Measurements from ENCODE around the gene KLK7. TPM values are rescaled to one million over a fixed set of nuclear protein-coding genes. Genes with fewer than 3 reads are reported as not detected.

The KLK7 gene
- total RNA-seq, 1 experiment from 2014 or later, result 3.6 TPM

- no peaks in the 10 kb centered on the region for H4K20me1 ChIP-seq (ENCODE audit: low read length)
- no peaks in the 10 kb centered on the region for H3K36me3 ChIP-seq (ENCODE audit: low read depth, low read length)
- H3K9me3 ChIP-seq (ENCODE audit: low read length), result no peaks in the 10 kb centered on the region
- no peak overlapping the region for H2AFZ ChIP-seq (ENCODE audit: low read length)
- no peak overlapping the region for H3K27ac ChIP-seq (ENCODE audit: low read length)
- H3K4me3 ChIP-seq (ENCODE audit: low read length), result no peak overlapping the region
- no peaks in the 10 kb centered on the region for H3K79me2 ChIP-seq (ENCODE audit: low read length)
- intact Hi-C loops (cut with micrococcal nuclease), result no loop called here
- peaks cover 11% of the 10 kb centered on the region for H3K4me1 ChIP-seq (ENCODE audit: insufficient read depth, low read length)
- no peak overlapping the region for H3K4me2 ChIP-seq (ENCODE audit: low read length)
- POLR2A ChIA-PET (ENCODE audit: unreplicated experiment), result no interaction called here
- no peak overlapping the region for H3K9ac ChIP-seq (ENCODE audit: low read length)
- H3F3A ChIP-seq (ENCODE audit: low read length, unreplicated experiment), result no peaks in the 10 kb centered on the region
- DNase-seq (no peak), ATAC-seq (no peak)
- TF ChIP-seq CTCF (conservative IDR thresholded peaks at IDR 0.05; ENCODE audit: low read depth, low read length), result no peak
- no peak for TF ChIP-seq EZH2 (IDR thresholded peaks at IDR 0.05; ENCODE audit: low read length, unreplicated experiment)
- peaks cover 3% of the 10 kb centered on the region; the same call in 1 of the 2 replicates for H3K27me3 ChIP-seq (ENCODE audit: low read length)
- CTCF ChIA-PET, result no interaction called here
- BruUV-seq (replicated peaks), result no TSS peak
- no peaks in the 10 kb centered on the region for H3K9me2 ChIP-seq (replicated peaks; ENCODE audit: low read length)
Observed at GRCh38 chr19:51000426-51000825, 16.7 kb upstream of the KLK7 start.

- Histone ChIP-seq H3K79me2 (ENCODE audit: low read length) (no peaks in the 10 kb centered on the region), H3K4me3 (ENCODE audit: low read length) (no peak overlapping the region), H3K27ac (ENCODE audit: low read length) (no peak overlapping the region), H3K9me2 (replicated peaks; ENCODE audit: low read length) (no peaks in the 10 kb centered on the region), H4K20me1 (ENCODE audit: low read length) (no peaks in the 10 kb centered on the region), H3F3A (ENCODE audit: low read length, unreplicated experiment) (no peaks in the 10 kb centered on the region), H3K9me3 (ENCODE audit: low read length) (no peaks in the 10 kb centered on the region), H3K4me1 (ENCODE audit: insufficient read depth, low read length) (peaks cover 11% of the 10 kb centered on the region), H3K27me3 (ENCODE audit: low read length) (peaks cover 3% of the 10 kb centered on the region; the same call in 1 of the 2 replicates), H3K36me3 (ENCODE audit: low read depth, low read length) (no peaks in the 10 kb centered on the region), H2AFZ (ENCODE audit: low read length) (no peak overlapping the region), H3K4me2 (ENCODE audit: low read length) (no peak overlapping the region), H3K9ac (ENCODE audit: low read length) (no peak overlapping the region)
- POLR2A ChIA-PET (ENCODE audit: unreplicated experiment), result no interaction called here
- CTCF ChIA-PET, result no interaction called here
- DNase-seq (no peak), ATAC-seq (no peak)
- no TSS peak for BruUV-seq (replicated peaks)
- intact Hi-C loops (cut with micrococcal nuclease), result no loop called here
- TF ChIP-seq EZH2 (IDR thresholded peaks at IDR 0.05; ENCODE audit: low read length, unreplicated experiment) (no peak), CTCF (conservative IDR thresholded peaks at IDR 0.05; ENCODE audit: low read depth, low read length) (no peak), EZH2phosphoT487 (IDR thresholded peaks at IDR 0.05; ENCODE audit: borderline replicate concordance, low read length) (no peak)
Observed at GRCh38 chr19:50998686-50999085, 15.0 kb upstream of the KLK7 start.

GRCh38 chr19:50998061-50998460, 14.3 kb upstream of the KLK7 start:
- Histone ChIP-seq H3K4me1 (ENCODE audit: insufficient read depth, low read length) (peaks cover 11% of the 10 kb centered on the region), H3K9me2 (replicated peaks; ENCODE audit: low read length) (no peaks in the 10 kb centered on the region), H3K9me3 (ENCODE audit: low read length) (no peaks in the 10 kb centered on the region), H3K27ac (ENCODE audit: low read length) (no peak overlapping the region), H4K20me1 (ENCODE audit: low read length) (no peaks in the 10 kb centered on the region), H2AFZ (ENCODE audit: low read length) (no peak overlapping the region), H3K36me3 (ENCODE audit: low read depth, low read length) (no peaks in the 10 kb centered on the region), H3K9ac (ENCODE audit: low read length) (no peak overlapping the region), H3K79me2 (ENCODE audit: low read length) (no peaks in the 10 kb centered on the region), H3K4me2 (ENCODE audit: low read length) (no peak overlapping the region), H3K4me3 (ENCODE audit: low read length) (no peak overlapping the region), H3K27me3 (ENCODE audit: low read length) (peaks cover 3% of the 10 kb centered on the region; the same call in 1 of the 2 replicates), H3F3A (ENCODE audit: low read length, unreplicated experiment) (no peaks in the 10 kb centered on the region)
- DNase-seq (no peak), ATAC-seq (no peak)
- intact Hi-C loops (cut with micrococcal nuclease), result no loop called here
- no TSS peak for BruUV-seq (replicated peaks)
- POLR2A ChIA-PET (ENCODE audit: unreplicated experiment), result no interaction called here
- CTCF ChIA-PET, result no interaction called here
- no peak for TF ChIP-seq CTCF (conservative IDR thresholded peaks at IDR 0.05; ENCODE audit: low read depth, low read length)
- no peak for TF ChIP-seq EZH2phosphoT487 (IDR thresholded peaks at IDR 0.05; ENCODE audit: borderline replicate concordance, low read length)
- no peak for TF ChIP-seq EZH2 (IDR thresholded peaks at IDR 0.05; ENCODE audit: low read length, unreplicated experiment)

Data from PC-3 (cell line).